Hypothalamus (tissue), 51 donors: ENCODE results near the gene SLCO2B1.

ENCODE experiments used
- DNase-seq, 51 donors: peaks; one replicate each; lab custom pipeline; 2025; lab: John Stamatoyannopoulos, UW

Gene SLCO2B1

GRCh38 chr11:75242722-75243600, 92.1 kb downstream of the SLCO2B1 start:
- DNase-seq = no peak

- no peak for DNase-seq
Measured at GRCh38 chr11:75244052-75244814, 93.3 kb downstream of the SLCO2B1 start.

- no peak for DNase-seq
Measured at GRCh38 chr11:75245356-75246005, 94.6 kb downstream of the SLCO2B1 start.

- no peak for DNase-seq
Measured at GRCh38 chr11:75246006-75246670, 95.2 kb downstream of the SLCO2B1 start.

- DNase-seq = no peak
Measured at GRCh38 chr11:75246671-75247350, 95.9 kb downstream of the SLCO2B1 start.

GRCh38 chr11:75248924-75249256, 98.0 kb downstream of the SLCO2B1 start:
- no peak for DNase-seq

GRCh38 chr11:75249704-75250103, 98.8 kb downstream of the SLCO2B1 start:
- no peak for DNase-seq

- no peak for DNase-seq
Measured at GRCh38 chr11:75254326-75254725, 103.4 kb downstream of the SLCO2B1 start.
